Kidney (tissue), 14 donors: ENCODE data around the gene ENPP3. TPM values are rescaled to one million over a fixed set of nuclear protein-coding genes. Genes with fewer than 3 reads are reported as not detected.

Source experiments
- DNase-seq, 5 donors: peaks; one replicate each; pipeline ENCODE4 v3.0.0-alpha.2; 2013 to 2020
- FAIRE-seq: peaks from 2 replicates; lab custom pipeline; 2012; peaks lifted over from hg19 to GRCh38; lab: Jason Lieb, UNC
- H3K27ac ChIP-seq, 2 donors: one replicate each; pipeline ENCODE4 v1.7.0; 2013; ENCODE audit warnings: low read depth in 2 of 2, low read length in 2 of 2, inconsistent platforms in 1 of 2
- H3K27me3 ChIP-seq: one replicate; pipeline ENCODE4 v1.7.1; 2013; ENCODE audit warnings: low read length, inconsistent platforms; ENCODE audit not compliant: control insufficient read depth, insufficient read depth
- H3K36me3 ChIP-seq, 3 donors: one replicate each; pipeline versions ENCODE4 v1.7.0 to v1.7.1; 2013; ENCODE audit warnings: low read length in 3 of 3, control low read depth in 1 of 3, inconsistent platforms in 1 of 3; ENCODE audit not compliant: insufficient read depth in 3 of 3, control insufficient read depth in 2 of 3
- H3K4me1 ChIP-seq, 3 donors: one replicate each; pipeline versions ENCODE4 v1.7.0 to v1.7.1; 2013; ENCODE audit warnings: low read length in 3 of 3, inconsistent platforms in 1 of 3, low read depth in 1 of 3; ENCODE audit not compliant: control insufficient read depth in 2 of 3, insufficient read depth in 2 of 3
- H3K4me3 ChIP-seq, 3 donors: one replicate each; pipeline versions ENCODE4 v1.7.0 to v1.8.1; 2013; ENCODE audit warnings: low read length in 3 of 3, control low read depth in 1 of 3, inconsistent platforms in 1 of 3
- H3K9ac ChIP-seq, 3 donors: one replicate each; pipeline versions ENCODE4 v1.7.0 to v1.7.1; 2013; ENCODE audit warnings: low read length in 3 of 3, control low read depth in 1 of 3, inconsistent platforms in 1 of 3
- H3K9me3 ChIP-seq, 3 donors: one replicate each; pipeline versions ENCODE4 v1.7.0 to v1.7.1; 2013; ENCODE audit warnings: low read length in 3 of 3, control low read depth in 1 of 3, inconsistent platforms in 1 of 3; ENCODE audit not compliant: control insufficient read depth in 2 of 3, insufficient read depth in 1 of 3
- intact Hi-C: fragments of 100-400 bp; cut with DNase I; formaldehyde crosslinking; loops from one replicate; pipeline ENCODE4 v1.11.1; 2022
- polyA plus RNA-seq: library from polyadenylated mRNA; stranded (reverse); fragments of 350-450 nt; fragmentation: Illumina TruSeq; extraction: RNeasy Lipid Tissue Mini Kit (QIAGEN cat#74804); gene quantifications from one replicate; pipeline ENCODE4 v1.2.3, GENCODE V29; 2014; ENCODE audit warnings: low read depth, low replicate concordance; ENCODE audit not compliant: insufficient read depth
- total RNA-seq: library from RNA; stranded (reverse); fragmentation: NEBNext Ultra II Directional; extraction: Animal tissue kit (Norgen Biotek cat#: 25700); gene quantifications from one replicate; pipeline ENCODE4 v1.2.1, GENCODE V29; 2021
- TF ChIP-seq, protein P1 (sequence below): IDR thresholded peaks from 3 replicates; pipeline ENCODE4 v1.5.1; 2012; ENCODE audit warnings: mild to moderate bottlenecking, moderate library complexity, borderline replicate concordance; ENCODE audit not compliant: insufficient read depth; ENCODE audit errors: extremely low read depth
- donor health status: control.
- donor health status: control.
- donor health status: control.
- donor health status: control.
- donor health status: control.
- donor health status: DM: yes; HTN: yes; CAD: no.
- donor health status: Normal renal cell carcinoma (clear cell type).

The ENPP3 gene
- total and polyA plus RNA-seq, 2 donors from 2014 or later: 2.0 to 2.5 TPM

DNA sequence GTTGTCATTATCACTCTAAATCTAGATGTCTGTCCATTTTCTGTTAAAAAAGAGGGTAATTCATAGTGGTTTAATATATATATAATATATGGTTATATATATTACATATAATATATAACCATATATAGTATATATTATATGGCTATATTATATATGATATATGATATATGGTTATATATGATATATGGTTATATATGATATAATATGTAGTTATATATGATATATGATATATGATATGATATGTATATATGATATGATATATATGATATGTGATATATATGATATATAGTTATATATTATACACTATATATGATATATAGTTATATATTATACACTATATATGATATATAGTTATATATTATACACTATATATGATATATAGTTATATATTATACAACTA lies 55.5 kb downstream of the ENPP3 start:
- H3K4me1 ChIP-seq: no peaks in the 10 kb centered on the region
- H3K27me3 ChIP-seq: no peaks in the 10 kb centered on the region
- no peaks in the 10 kb centered on the region for H3K36me3 ChIP-seq
- intact Hi-C loops: loop anchor here (10.0 kb wide), 1 partner anchor 222 kb away; no protein-coding TSS in a partner anchor
- TF ChIP-seq, protein P1, sequence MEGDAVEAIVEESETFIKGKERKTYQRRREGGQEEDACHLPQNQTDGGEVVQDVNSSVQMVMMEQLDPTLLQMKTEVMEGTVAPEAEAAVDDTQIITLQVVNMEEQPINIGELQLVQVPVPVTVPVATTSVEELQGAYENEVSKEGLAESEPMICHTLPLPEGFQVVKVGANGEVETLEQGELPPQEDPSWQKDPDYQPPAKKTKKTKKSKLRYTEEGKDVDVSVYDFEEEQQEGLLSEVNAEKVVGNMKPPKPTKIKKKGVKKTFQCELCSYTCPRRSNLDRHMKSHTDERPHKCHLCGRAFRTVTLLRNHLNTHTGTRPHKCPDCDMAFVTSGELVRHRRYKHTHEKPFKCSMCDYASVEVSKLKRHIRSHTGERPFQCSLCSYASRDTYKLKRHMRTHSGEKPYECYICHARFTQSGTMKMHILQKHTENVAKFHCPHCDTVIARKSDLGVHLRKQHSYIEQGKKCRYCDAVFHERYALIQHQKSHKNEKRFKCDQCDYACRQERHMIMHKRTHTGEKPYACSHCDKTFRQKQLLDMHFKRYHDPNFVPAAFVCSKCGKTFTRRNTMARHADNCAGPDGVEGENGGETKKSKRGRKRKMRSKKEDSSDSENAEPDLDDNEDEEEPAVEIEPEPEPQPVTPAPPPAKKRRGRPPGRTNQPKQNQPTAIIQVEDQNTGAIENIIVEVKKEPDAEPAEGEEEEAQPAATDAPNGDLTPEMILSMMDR: no peak
- no peak overlapping the region for H3K9ac ChIP-seq
- no peaks in the 10 kb centered on the region for H3K9me3 ChIP-seq
- no peak overlapping the region for H3K27ac ChIP-seq
- H3K4me3 ChIP-seq: no peak overlapping the region
- FAIRE-seq (peak; percentile 100), DNase-seq (no peak)

DNA sequence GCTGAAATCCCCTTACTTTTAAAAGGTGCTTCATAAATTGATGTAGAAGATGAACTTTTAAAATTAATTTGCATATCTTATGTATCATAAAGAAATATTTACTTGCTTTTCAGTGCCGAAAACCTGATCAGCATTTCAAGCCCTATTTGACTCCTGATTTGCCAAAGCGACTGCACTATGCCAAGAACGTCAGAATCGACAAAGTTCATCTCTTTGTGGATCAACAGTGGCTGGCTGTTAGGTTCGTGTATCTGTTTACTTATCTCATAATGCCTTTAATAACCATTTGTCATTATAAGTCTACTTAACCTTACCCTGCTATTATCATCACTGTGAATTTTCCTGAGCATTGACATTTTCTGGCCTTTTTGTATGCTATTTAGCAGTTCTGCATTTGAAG lies 56.3 kb downstream of the ENPP3 start:
- Histone ChIP-seq H3K36me3 (no peaks in the 10 kb centered on the region), H3K27ac (no peak overlapping the region), H3K4me1 (no peaks in the 10 kb centered on the region), H3K27me3 (no peaks in the 10 kb centered on the region), H3K9me3 (no peaks in the 10 kb centered on the region), H3K4me3 (no peak overlapping the region), H3K9ac (no peak overlapping the region)
- TF ChIP-seq, protein P1: no peak
- no peak for FAIRE-seq
- no peak for DNase-seq
- intact Hi-C loops: loop anchor here (10.0 kb wide), 1 partner anchor 221 kb away; no protein-coding TSS in a partner anchor

DNA sequence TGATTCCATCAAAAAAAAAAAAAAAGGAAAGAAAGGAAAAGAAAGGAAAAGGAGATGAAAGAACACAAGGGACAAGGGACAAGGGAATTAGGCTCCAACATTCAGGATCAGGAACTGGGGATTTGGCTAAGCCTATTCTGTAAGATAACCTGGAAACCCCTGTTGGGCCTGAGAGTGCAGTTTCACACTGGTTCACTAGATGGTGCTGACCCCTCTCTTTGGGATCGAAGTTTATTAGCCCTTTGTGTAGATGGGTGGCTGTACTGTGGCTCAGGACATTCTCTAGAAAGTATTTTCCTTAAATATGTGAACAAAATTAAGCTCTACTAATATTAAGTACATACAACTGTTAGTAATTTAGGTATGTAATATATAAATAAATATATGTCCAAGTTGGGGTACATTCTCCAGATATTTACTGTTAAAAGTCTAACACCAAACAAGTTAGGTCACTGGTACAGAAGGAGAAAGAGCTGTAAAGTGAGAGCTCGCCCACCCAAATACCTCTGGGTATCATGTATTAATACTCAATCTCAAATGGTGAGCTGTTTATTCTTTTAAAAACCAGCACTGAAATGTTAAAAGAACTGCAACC lies 57.8 kb downstream of the ENPP3 start:
- peak in 4 of 5 donors; percentile 48 to 84 (median 68) for DNase-seq
- no peaks in the 10 kb centered on the region for H3K9me3 ChIP-seq
- H3K9ac ChIP-seq: no peak overlapping the region
- no peaks in the 10 kb centered on the region for H3K36me3 ChIP-seq
- H3K27me3 ChIP-seq: no peaks in the 10 kb centered on the region
- FAIRE-seq: no peak
- H3K4me3 ChIP-seq: no peak overlapping the region
- TF ChIP-seq, protein P1: peak; percentile 48
- no peak overlapping the region for H3K27ac ChIP-seq
- intact Hi-C loops: loop anchor here (10.0 kb wide), 1 partner anchor 220 kb away; no protein-coding TSS in a partner anchor
- H3K4me1 ChIP-seq: no peaks in the 10 kb centered on the region
